NCI-H1436 treated with DMSO at 0.1 percent for 48 hours (cell line): ENCODE data around the gene ZNF385C.

Experiments used
- DNase-seq: peaks from one replicate; lab custom pipeline; 2025; lab: John Stamatoyannopoulos, UW

The ZNF385C gene

GRCh38 chr17:42077755-42078154 lies 20.5 kb downstream of the ZNF385C start:
- DNase-seq = no peak

- DNase-seq = no peak
Observed at GRCh38 chr17:42076797-42077559, 21.3 kb downstream of the ZNF385C start.

DNA sequence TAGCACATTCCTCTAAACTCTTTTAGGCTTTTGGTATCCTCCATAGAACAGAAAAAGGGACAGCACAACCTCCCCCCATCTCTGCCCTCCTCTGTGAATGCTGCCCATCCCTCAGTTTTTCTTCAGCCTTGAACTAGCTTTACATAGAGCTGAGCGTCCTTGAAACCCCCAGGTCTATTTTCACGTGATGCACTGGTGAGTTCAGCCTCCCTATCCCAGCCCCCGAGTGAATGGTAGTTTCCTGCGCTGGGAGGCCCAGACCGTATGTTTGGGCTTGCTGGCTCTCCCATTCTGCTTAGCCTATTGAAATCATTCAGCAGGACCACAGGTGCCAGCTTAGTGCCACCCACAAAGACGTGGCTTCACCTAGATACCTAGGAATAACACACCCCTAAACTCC lies 22.5 kb downstream of the ZNF385C start:
- no peak for DNase-seq

DNA sequence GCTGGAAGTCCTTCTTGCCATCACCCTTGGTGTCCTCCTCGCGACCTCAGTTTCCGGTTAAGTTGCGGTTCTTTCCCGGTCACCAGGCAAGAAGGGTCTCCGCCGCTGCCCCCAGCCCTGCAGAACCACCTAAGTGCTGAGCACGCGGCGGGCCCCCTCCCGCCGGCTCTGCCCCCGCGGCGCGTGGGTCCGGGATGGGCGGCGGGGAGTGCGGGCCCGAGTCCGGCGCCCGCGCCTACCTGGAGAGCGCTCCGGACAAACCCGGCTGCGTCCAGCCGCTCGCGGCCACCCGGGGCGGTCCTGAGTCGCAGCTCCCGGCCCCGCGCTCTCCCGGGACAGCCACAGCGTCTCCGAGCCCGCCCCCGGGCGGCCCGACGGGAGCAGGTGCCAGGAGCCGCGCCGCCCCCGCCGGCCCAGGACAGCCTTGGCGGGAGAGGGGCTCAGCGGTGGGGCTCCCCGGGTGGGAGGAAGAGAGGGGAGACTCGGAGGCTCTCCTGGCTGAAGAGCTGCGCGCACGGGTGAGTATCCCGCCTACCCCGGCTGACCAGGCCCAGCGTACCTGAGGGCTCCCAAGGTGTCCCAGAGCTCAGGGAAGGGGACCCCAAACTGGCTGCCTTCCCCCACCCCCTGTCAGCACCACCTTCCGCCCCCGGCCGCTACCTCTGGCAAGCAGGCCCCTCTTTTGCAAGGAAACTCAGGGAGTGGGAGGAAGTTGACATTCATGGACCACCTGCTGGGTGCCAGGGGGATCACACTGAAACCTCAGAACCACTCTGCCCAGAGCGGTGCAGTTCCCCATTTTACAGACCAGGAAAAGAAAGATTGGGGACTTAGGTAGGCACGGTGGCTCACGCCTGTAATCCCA lies 25.7 kb downstream of the ZNF385C start:
- no peak for DNase-seq

- no peak for DNase-seq
Observed at GRCh38 chr17:42071810-42072209, 26.5 kb downstream of the ZNF385C start.

- DNase-seq = no peak
Observed at GRCh38 chr17:42068979-42069378, 29.3 kb downstream of the ZNF385C start.

DNA sequence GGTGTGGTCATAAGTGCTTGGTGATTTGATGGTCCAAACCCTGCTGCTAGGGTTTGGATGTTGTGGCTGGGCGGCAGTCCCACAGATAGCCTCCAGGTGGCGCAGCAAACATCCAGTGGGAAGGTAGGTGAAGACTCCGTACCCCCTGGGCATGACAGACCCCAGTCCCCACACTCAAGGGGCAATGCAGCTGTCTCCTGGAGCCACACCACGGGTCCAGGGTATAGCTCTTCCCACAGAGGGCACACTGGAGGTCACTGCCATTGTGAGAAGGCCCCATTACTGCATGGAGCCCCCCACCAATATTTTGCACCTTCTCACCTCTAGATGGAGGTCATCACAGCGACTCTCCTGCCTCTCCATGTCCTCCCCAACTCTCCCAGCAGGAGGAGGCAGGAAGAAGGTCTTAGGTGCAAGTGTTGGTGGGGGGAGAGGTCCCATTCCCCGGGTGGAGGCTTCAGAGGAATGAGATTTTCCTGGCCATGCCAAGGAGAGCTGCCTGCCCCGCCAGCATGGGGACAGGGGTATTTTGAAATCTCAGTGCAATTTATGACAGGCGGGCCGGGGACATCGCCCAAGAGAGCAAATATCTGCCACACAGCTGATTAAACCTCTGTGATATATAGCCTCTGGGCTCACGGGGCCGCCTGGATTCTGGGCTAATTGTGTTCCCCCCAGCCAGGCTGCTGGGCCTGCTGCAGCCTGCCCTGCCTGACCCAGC lies 30.7 kb downstream of the ZNF385C start:
- DNase-seq = no peak

DNA sequence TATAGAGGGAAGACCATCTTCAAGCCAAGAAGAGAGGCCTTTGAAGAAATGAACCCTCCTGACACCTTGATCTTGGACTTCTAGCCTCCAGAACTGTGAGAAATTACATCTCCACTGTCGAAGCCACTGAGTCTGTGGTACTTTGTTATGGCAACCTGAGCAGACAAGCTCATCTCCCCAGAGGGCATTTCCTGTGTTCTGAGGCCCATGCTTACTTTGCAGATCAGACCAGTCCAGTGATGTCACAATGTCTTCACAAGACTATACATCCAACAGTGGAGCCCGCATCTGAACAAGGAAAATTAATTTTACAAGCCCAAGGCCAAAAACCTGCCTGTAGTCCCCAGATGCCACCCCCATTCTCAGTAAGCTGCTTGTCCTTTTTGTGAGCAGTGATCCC lies 33.1 kb downstream of the ZNF385C start:
- DNase-seq = no peak

GRCh38 chr17:42062681-42063080 lies 35.6 kb downstream of the ZNF385C start:
- DNase-seq = no peak

DNA sequence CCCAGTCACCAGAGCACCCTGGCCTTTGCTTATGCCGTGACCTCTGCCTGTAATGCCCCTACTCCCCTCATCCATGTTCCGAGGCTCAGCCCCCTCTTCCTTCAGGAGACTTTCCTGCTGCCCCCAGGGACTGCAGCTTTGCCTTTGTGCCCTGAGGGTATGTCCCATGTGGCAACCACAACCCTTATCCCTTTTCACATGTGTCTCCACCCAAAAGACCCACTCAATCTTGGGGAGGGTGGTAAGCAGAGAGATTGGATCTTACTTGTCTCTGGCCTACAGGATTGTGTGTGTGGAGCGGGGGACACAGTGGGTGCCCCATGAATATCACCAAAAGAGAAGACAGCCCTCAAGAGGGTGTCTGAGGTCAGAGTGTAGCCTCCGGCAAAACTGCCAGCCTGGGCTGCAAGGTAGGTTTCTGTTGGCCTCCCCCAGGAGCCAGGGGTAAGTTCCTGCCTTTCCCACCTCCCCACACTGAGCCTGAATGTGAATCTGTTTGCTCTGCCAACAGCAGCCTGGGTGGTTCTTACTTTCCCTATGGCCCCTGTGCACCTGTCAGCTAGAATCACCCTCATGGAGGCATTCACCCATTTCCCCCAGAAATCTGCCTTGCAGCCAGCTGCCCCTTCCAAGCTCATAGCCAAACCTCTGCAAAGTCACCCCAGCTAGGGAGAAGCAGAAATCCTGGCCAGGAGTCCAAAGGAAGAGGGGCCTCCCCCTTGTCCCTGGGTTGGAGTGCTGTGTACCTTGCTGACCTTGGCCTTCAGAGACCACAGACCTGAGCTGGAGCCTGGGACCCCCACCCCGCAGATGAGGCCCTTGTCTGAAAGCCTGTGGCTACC lies 36.4 kb downstream of the ZNF385C start:
- no peak for DNase-seq

- no peak for DNase-seq
Observed at GRCh38 chr17:42060231-42060630, 38.0 kb downstream of the ZNF385C start.

DNA sequence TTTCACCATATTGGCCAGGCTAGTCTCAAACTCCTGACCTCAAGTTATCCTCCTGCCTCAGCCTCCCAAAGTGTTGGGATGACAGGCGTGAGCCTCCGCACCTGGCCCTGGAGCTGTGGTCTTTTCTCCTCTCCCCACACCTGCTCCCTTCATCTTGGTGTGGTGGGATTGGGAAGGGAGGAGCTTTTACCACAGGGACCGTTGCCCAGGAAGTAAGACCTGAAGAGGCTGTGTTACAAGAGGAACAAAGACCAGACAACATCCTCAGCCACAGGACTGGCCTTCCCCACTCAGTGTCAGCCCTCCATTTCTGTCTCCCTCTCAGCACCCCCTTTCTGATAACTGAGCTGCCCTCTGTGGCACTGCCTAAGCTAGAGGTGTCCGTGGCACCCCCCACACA lies 38.5 kb downstream of the ZNF385C start:
- DNase-seq = no peak

DNA sequence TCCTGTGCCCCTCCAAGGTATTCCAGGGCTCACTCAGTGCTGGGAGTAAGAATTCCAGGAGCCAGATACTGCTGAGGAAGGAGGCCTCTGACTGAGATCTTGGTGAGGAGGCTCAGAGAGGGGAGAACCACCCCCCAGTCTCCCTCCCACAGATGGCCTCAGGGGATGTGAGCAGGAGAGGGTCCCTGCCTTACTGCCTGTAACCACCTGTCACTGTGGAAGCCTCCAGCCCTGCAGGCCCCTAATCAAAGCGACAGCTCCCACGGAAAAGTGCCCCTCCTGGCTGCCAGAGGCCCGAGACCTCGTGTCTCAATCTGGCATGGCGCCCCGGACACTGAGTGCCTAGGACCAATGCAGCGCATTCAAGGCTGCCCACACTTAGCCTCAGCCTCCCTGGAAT lies 40.2 kb downstream of the ZNF385C start:
- DNase-seq = no peak

DNA sequence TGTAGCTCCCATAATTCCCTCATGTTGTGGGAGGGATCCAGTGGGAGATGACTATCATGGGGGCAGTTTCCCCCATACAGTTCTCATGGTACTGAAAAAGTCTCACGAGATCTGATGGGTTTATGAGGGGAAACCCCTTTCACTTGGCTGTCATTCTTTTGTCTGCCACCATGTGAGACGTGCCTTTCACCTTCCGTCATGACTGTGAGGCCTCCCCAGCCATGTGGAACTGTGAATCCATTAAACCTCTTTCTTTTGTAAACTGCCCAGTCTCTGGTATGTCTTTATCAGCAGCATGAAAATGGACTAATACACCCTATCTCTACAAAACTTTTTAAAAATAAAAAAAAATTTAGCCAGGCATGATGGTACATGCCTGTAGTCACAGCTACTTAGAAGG lies 41.6 kb downstream of the ZNF385C start:
- no peak for DNase-seq

- DNase-seq = no peak
Observed at GRCh38 chr17:42055496-42055895, 42.8 kb downstream of the ZNF385C start.

DNA sequence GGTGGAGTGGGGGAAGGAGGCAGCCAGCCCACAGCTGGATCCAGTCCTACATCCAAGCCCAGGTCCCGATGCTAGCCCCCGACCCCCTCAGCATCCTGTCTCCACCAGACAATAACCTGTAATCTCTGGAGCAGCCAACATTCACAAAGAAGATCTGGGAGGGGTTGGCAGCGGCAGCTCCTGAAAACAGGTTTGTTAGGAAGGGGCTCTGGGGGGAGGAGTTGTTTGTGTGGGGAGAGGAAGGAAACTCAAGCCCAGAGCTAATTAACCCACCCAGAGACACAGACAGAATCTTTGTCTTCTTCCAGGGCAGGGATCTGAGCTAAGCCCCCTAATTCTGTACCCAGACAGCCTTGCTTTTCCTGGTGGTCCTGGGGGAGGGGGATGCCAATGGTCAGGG lies 43.2 kb downstream of the ZNF385C start:
- no peak for DNase-seq

DNA sequence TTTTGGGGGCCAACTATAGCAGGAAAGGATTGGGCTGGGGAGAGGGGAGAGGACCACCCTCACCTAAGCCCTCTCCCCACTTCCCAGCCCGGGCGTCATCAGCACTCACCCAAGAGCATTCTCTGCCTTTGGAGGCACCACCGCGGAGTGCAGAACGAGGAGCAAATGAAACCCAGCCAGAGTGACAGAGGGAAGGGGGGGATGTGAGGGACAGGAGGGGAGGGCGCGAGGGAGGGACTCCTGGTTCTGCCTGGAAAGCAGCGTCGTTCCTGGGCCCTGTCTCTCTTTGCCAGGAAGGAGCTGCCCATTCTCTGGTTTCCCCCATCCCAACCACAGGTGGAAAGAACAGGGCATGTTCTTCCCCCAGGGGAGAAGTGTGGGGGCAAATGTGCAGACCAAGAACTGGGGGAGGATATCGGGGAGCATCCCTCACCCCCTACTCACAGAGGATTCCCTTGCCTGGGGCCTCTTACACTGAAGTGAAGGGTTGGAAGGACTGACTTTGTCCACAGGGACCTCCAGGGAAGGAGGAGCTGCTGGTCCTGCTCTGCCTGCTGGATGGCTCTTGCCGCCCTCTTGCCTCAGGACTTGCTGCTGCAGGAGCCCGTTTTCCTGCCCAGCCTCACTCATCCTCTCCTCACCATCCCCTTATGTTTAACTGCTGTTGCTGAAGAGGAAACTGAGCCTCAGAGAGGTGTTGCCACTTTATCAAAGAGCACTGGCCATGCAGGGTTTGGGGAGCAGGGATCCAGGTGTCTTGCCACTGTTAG lies 44.4 kb downstream of the ZNF385C start:
- no peak for DNase-seq

GRCh38 chr17:42052346-42052877 lies 45.9 kb downstream of the ZNF385C start:
- no peak for DNase-seq

DNA sequence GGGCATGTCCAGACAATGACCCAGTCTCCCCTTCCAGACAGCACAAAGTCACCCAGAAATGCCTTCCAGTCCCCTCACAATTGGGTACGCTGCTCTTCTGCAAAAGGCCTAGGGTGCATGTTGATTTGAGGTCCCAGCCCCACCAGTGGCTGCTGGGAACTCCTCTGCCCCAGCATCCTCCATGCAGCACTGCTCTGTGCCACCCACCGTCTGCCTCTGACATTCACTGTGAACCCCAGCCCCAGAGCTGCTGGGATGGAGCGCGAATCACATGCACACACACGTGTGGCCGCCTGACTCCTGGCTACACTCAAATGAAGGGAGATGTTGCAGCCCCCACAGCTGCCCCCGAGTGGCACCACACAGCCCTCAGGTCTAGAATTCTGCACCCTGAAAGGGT lies 46.6 kb downstream of the ZNF385C start:
- DNase-seq = no peak

DNA sequence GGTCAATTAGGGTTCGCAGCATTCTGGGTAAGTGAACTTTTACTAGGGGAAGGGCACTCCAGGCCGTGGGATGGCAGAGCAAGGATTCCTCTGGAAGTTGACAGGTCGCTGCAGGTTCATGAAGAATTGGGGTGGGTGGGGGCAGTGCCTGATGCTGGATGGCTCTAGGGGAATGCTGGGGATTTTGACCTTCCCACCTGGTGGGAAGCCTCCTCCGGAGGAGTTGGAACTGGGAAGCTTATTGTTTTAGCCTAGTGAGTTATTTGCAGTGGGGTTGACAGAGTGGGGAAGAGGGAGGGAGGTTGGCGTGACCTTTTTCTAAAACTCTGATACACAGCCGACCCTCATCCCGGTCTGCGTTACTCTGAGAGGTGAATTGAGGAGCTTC lies 47.3 kb downstream of the ZNF385C start:
- DNase-seq = no peak
